ENCODE data around the gene PLCB1.

GRCh38 chr20:8357703-8358102 is 225.6 kb downstream of the PLCB1 start:
- TF ChIP-seq POLR2A (IDR thresholded peaks at IDR 0.05), result no peak
- TF ChIP-seq, protein P1, sequence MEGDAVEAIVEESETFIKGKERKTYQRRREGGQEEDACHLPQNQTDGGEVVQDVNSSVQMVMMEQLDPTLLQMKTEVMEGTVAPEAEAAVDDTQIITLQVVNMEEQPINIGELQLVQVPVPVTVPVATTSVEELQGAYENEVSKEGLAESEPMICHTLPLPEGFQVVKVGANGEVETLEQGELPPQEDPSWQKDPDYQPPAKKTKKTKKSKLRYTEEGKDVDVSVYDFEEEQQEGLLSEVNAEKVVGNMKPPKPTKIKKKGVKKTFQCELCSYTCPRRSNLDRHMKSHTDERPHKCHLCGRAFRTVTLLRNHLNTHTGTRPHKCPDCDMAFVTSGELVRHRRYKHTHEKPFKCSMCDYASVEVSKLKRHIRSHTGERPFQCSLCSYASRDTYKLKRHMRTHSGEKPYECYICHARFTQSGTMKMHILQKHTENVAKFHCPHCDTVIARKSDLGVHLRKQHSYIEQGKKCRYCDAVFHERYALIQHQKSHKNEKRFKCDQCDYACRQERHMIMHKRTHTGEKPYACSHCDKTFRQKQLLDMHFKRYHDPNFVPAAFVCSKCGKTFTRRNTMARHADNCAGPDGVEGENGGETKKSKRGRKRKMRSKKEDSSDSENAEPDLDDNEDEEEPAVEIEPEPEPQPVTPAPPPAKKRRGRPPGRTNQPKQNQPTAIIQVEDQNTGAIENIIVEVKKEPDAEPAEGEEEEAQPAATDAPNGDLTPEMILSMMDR (IDR thresholded peaks at IDR 0.05), result no peak

Measured in uterus (tissue), 2 donors.